Femur (tissue), 1 donor: Measurements from ENCODE around the gene NCOA3.

Source experiments
- DNase-seq: peaks from one replicate; pipeline ENCODE4 v3.0.0-alpha.2; 2017

The NCOA3 gene

GRCh38 chr20:47687095-47687987 is 185.7 kb downstream of the NCOA3 start:
- DNase-seq: no peak

DNA sequence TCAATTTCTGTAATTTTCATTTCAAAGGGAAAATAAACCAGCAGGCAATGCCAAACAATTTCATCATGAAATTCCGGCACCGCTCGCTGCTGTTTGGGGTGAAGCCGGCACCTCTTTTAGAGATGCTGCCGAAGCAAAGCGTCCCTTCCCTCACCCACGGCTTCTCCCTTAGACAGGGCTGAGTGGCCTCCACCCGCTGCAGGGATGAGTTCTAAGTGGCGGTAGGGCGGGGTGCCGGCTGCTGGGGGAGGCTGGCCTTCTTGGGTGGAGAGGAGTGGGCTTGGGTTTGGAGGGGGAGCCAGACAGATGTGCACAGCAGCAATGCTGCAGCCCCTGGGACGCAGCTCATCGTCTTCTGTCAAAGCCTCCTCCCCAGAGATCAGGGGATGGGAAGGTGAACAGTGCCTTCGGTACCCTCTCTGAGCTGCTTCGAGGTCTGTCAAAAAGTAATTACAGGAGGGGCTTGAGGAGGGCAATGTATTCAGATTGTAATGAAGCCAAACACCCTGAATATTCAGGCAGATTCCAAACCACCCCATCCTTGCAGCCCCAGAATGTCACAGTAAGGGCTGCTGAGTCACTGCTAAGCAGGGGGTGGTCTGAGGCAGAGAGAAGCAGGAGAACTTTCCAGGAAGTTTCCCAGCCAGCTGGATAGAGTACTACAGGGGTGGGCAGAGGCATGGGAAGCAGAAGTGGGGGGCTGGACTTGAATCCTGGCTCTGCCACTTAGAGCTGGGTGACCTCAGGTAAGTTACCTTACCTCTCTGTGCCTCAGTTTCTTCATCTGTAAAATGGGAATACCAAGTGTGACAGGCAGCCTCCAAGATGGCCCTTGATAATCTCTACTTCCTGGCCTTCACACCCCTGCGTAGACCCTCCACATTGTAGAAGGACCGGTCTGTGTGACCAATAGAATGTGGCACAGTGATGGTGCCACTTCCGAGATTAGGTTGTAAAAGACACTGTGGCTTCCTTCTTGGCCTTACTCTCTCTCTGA is 187.0 kb downstream of the NCOA3 start:
- DNase-seq: no peak

DNA sequence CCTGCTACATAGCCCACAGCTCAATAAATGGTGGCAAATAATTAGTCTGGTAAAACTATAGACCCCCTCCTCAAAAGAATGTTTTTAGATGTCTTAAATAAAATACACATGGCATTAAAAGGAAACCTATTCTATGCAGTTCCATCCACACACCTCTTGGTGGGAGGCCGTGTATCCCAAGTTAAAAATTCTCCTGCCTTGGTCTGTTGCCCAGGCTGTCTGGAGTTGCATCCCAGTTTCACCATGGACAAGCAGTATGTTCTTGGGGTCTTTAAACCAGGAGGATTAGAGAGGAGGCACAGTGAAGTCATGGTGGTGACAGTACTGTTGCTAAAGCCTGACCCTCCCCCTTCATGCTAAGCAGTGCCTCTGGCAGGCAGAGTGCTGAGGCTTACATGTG is 188.0 kb downstream of the NCOA3 start:
- DNase-seq: no peak

DNA sequence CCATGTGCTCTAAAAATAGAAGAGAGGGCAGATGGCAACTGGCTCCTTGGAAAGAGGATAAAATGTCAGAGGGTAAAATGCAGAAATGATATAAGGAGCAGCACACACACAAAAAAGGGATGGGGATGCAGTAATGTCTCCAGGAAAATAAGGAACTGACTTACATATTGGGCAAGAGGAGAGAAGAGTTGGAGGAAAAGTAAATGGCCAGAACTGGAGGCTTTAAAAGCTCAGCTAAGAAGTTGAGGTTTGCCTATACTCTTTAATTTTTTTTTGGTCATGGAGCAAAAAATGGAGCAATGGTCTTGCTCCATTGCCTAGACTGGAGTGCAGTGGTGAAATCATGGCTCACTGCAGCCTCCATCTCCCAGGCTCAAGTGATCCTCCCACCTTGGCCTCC is 189.9 kb downstream of the NCOA3 start:
- no peak for DNase-seq

GRCh38 chr20:47694021-47694818 is 192.5 kb downstream of the NCOA3 start:
- DNase-seq: no peak

GRCh38 chr20:47696856-47697255 is 195.2 kb downstream of the NCOA3 start:
- DNase-seq: no peak

GRCh38 chr20:47698142-47698541 is 196.5 kb downstream of the NCOA3 start:
- DNase-seq: no peak

DNA sequence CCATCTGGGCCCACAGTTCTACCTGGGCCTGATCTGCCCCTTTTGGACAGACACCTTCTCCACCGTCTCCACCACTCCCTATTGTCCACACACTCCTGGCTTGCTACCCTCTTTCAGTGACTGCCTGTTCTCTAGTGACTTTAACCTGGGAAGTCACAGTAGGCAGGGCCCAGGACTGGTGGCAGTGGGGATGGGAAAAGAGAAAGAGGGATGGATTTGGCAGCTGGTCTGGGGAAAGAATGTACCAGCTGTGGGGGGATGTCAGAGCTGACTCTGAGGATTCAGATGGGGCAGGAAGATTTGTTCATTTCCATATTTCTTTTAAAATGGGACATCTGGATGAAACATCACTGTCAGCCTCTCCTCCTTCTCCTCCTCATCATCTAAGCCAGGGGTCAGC is 198.1 kb downstream of the NCOA3 start:
- DNase-seq: no peak

DNA sequence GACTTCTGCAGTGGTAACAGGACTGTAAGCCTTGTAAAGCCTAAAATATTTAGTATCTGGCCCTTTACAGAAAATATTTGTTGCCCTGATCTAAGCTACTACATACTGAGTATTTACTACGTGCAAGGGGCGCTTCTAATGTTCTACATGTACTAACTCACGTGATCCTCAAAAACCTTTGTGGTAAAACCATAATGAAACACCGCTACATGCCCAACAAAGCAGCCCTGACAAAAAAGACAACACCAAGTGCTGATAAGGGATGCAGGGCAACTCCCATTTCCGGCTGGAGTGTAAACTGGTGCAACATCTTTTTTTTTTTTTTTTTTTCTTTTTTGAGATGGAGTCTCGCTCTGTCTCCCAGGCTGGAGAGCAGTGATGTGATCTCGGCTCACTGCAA is 198.6 kb downstream of the NCOA3 start:
- DNase-seq: no peak

DNA sequence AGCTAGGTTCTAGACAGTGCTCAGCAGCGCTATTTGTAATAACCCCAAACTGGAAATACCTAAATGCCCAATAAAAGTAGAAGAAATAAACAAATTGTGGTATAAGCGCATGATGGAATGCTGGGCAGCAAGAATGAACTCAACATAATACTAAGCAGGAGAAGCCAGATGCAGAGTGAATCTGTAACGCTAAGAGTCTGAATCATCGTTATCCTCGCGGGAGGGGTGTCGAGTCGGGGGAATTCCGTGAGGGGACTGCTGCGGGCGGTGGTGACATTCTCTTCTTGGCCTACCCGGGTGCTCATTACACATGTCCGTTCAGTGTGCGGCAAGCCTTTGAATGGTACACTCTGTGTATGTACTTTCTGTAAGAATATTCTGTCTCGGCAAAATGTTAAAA is 199.9 kb downstream of the NCOA3 start:
- DNase-seq: no peak

- no peak for DNase-seq
Measured at GRCh38 chr20:47703748-47704147, 202.1 kb downstream of the NCOA3 start.

DNA sequence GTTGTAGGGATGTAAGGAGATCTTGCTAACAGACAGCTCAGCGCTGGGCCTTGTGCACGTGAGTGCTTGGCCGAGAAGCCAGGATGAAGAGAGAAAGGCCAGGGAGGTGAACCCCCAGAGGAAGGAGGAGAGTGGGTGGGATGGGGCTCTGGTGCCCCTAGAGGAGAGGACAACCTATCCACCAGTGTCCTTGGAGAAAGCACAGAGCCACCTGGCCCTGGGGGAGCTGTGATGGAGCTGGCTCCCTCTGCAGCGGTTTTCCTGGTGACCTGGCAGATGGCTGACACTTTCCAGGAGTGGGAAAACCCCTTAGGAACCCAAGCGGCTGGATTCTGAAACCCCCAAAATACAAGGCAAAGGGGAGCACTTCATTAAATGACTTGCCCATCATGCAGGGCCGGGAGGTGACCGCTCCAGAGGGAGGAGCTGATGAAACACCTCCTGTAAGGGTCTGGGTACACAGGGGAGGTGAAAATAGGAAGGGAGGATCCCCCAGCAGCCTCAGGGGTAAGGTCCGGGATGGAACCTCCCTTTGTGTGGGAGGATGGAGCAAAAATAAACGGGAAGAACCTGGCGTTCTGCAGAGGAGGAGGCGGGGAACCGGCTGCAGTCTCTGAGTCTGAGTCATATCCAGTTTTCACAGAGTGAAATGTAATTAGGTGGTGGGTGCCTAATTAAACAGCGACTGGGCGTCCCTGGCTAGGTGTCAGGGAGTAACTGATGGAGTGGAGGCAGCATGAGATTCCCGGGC is 203.2 kb downstream of the NCOA3 start:
- no peak for DNase-seq

GRCh38 chr20:47705497-47705856 is 203.8 kb downstream of the NCOA3 start:
- no peak for DNase-seq

GRCh38 chr20:47706345-47706744 is 204.7 kb downstream of the NCOA3 start:
- no peak for DNase-seq
